KG1 (cell line): ENCODE results near the gene RNLS.
"Not testable (repeated sequence)": the region's sequence is repeated elsewhere in the genome, so short reads cannot be mapped to it uniquely, and the experiment has no call there.

Experiments
- DNase-seq: peaks from one replicate; lab custom pipeline; 2025; lab: John Stamatoyannopoulos, UW

Gene RNLS

GRCh38 chr10:88522715-88523114, 60.4 kb downstream of the RNLS start:
- DNase-seq = no peak

- DNase-seq = no peak
Measured at GRCh38 chr10:88521791-88522190, 61.3 kb downstream of the RNLS start.

DNA sequence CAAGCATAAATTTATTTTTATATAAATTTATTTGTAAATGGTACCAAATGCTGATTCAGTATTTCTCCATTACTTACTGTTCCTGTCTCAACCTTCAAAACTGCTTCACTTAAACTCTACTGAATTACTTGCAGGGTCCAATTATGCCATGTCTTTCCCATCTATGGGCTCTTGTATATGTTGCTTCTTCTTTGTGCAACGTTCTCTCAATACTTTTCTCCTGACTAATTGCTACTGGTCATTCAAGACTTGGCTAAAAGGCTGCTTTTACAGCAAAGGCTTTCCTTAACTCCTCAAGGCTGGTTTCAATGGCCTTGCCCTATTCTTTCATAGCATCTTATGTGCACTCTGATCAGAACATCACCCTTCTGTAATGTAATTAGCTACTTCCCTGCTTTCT, 67.9 kb downstream of the RNLS start:
- DNase-seq = no peak

GRCh38 chr10:88512599-88512998, 70.5 kb downstream of the RNLS start:
- DNase-seq = no peak

- no peak for DNase-seq
Measured at GRCh38 chr10:88508796-88509195, 74.3 kb downstream of the RNLS start.

DNA sequence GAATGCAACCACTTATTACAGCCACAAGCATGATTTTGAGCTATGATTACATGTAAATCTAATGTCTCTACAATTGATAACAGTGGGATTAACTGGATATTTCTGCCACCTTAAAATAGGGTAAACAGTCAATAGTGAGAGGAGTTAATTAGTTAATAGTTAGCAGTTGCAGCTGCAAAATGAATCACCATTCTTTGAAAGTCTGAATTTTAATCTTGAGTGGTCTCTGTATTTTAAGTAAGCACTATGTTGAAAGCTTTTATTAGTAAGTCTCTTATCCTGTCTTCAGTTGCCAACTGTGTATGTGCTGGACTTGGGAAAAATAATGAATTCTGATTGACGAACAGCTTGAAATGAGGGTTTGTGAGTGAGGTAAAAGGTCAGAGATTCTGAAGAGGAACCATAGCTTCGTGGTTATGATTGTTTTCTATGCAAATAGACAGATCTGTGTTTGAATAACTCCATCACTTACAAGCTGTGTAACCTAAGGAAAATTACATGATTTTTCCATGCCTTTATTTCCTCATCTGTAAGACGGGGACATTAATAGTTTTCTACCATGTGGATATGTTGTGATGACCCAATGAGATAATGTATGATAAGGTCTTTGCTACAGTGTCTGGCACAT, 75.2 kb downstream of the RNLS start:
- DNase-seq = no peak

GRCh38 chr10:88507404-88507803, 75.7 kb downstream of the RNLS start:
- no peak for DNase-seq

DNA sequence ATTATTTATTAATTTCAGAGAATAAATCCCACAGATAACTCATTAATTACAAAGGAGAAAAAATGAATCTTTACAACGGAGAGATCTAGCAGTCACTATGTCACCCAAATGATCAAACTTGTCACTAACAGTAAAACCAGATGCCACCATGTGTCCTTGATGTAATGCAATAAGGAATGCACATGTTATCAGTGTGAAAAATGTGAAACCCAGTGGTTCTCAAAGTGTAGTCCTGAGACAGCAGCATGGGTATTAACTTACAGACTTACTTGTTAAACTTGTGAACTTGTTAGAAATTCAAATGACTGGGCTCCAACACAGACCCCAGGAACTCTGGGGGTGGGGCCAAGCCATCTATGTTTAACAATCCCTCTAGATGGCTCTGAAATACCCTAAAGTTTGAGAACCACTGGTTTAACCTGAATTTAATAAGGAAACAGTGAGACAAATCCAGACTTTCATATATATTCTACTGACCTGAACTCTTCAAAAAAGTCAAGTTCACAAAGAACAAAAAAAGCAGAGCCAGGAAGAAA, 77.4 kb downstream of the RNLS start:
- no peak for DNase-seq

- DNase-seq = no peak
Measured at GRCh38 chr10:88505265-88505664, 77.9 kb downstream of the RNLS start.

DNA sequence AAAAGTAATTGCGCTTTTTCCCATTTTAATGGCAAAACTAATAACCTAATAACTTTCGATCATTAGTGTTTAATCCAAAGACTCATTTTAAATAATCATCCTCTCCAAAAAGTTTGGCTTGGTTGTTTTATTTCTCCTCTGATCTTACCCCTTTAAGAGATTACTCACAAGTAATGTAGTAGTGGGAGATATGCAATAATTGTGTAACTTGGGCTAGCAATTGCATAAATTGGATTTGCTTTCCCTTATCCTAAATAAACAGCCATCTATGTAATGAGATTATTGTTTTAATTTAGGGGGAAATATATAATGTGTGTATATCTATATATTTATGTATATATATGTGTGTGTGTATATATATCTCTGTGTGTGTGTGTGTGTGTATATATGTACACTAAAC, 82.5 kb downstream of the RNLS start:
- DNase-seq = no peak

- no peak for DNase-seq
Measured at GRCh38 chr10:88499569-88500470, 83.3 kb downstream of the RNLS start.

- DNase-seq = no peak
Measured at GRCh38 chr10:88497913-88498312, 85.2 kb downstream of the RNLS start.

DNA sequence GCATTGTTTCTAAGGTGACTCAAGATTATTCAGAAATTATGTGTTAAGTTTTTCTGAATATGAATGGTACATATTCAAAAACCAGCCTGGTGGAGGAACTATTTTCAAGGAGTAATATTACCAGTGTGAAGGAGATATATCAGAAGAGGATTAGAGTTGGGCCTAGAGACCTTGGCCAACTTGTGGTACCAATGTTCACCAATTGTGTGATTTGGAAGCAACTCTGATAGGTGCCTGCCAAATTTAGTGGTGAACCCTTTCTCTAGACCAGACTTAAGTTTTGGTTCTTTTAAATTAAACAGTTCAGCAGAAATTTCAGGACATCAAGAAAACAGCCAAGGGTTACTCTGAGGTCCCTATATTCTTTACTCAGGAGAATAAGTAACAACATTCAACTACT, 88.6 kb downstream of the RNLS start:
- DNase-seq = no peak

GRCh38 chr10:88493691-88494483, 89.2 kb downstream of the RNLS start:
- DNase-seq = no peak

DNA sequence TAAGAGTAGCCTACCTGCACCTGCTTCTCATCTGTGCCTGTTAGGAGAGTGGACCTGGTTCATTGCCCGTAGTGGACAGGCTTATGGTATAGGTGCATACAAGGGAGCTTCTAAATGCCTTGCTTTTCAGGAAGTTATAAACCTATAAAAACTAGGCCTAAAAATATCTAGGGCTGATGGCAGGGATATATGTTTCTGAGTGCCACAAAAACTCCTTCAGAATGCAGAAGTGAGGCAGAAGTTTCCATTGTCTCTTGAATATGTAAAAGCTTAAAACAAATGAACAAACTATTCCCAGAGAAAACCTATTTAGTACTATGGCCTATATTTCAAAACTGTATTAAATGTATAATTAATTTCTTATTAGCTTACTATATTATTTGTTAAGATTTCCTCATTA, 91.8 kb downstream of the RNLS start:
- peak; percentile 22 for DNase-seq

DNA sequence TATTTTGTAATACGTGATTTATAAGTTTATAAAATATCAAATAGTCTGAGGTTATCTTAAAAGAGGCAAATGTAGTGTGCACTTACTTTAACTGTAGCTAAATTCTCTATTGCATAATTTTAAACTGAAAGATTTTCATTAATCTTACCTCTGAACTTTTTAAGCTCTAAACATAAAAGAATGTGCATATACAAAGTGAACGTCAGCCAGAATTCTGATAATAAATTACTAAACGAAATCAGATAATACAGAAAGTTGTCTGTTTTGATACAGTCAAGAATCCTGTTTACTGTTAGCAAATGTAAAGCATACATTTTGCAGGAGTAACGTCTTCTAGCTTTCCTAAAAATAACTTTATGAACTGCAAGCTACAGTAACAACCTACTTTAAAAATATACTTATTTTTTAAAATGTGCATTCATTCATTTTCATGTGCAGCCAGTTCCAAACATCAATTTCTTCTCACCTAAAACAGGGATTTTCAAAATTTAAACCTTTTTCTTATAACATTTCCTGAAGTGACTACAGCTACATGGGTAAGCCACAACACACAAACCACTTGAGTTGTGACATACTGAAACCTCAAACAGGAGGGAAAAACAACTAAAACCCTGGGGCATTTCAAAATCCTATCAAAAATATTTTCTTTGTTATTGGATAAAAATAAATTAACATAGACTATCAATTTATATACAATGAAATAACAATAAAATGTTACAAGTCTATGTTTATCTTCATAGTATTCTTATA, 92.7 kb downstream of the RNLS start:
- no peak for DNase-seq

DNA sequence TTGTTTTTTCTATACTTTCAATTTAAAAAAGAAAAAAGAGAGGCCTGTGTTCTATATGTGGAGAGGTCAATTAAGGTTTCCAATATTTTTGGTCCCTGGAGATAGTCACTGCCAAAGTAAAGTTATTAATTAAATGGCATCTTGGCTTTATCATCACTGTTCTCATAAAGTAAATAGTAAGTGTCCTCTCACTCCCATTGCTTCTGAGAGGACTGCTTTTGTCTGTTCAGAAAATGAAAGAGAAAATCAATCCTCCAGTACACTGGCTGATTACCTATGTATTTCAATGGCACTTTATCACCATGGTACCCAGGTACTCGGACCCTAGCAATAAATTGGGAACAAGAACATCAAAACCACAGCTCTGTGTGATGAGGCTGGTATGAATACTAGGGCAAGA, 94.0 kb downstream of the RNLS start:
- no peak for DNase-seq

- not testable (repeated sequence) for DNase-seq
Measured at GRCh38 chr10:88486816-88487215, 96.3 kb downstream of the RNLS start.

- DNase-seq = no peak
Measured at GRCh38 chr10:88482220-88482619, 100.9 kb downstream of the RNLS start.

- no peak for DNase-seq
Measured at GRCh38 chr10:88478256-88478655, 104.9 kb downstream of the RNLS start.

DNA sequence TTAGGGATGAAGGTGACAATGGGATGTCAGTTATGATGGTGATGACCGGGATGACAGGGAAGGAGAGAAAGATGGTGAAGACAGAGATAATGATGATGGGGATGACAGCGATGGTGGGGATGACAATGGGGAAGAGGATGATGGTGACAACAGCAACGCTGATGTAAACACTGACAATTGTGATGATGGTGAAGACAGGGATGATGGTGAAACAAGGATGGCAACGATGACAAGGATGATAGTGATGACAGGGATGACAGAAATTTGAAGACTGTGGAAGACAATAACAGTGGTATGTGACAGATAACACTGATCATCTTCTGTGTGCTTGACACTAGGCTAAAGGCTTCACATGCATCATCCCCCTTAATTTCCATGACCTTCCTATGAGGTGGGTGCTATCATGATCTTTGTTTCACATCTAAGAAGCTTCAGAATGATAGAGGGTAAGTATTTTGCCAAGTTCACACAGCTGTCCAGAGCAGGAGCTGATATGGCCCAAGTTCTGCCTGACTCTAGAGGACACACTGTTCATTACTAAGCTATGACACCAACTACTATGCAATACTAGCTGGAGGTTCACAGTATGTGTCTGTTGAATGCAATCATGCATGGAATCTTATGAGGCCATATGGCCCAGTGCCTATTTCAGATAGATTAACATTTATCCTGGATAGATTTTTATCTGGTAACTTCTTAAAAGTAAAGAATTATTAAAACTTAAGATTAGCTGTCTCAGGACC, 105.6 kb downstream of the RNLS start:
- no peak for DNase-seq
